Heart left ventricle (tissue), 16 donors: ENCODE data around the gene COA6. TPM values are rescaled to one million over a fixed set of nuclear protein-coding genes. Genes with fewer than 3 reads are reported as not detected.

Experiments
- ATAC-seq, 4 donors: fragments of 200-7000 bp; cut with Tn5 transposase; one replicate each; pipeline ENCODE4 v1.9.1; 2020 to 2022; ENCODE audit warnings: moderate library complexity in 4 of 4, mild to moderate bottlenecking in 3 of 4, moderate number of reproducible peaks in 1 of 4
- DNase-seq, 5 donors: peaks; one replicate each; pipeline ENCODE4 v3.0.0-alpha.2; 2020
- H3K27ac ChIP-seq, 12 donors: fragments of 200-600 bp; sonication (generic) in 4 of 12; one replicate each; pipeline versions ENCODE4 v1.5.0 to v1.8.0; 2016 to 2022; ENCODE audit warnings: mild to moderate bottlenecking in 2 of 12
- H3K27me3 ChIP-seq, 9 donors: fragments of 200-600 bp; sonication (generic) in 2 of 9; one replicate each; pipeline versions ENCODE4 v1.5.1 to v1.8.0; 2016 to 2022; ENCODE audit warnings: mild to moderate bottlenecking in 3 of 9
- H3K36me3 ChIP-seq, 9 donors: fragments of 200-600 bp; sonication (generic) in 2 of 9; one replicate each; pipeline versions ENCODE4 v1.5.0 to v1.8.0; 2018 to 2022; ENCODE audit warnings: mild to moderate bottlenecking in 2 of 9
- H3K4me1 ChIP-seq, 12 donors: fragments of 200-600 bp; sonication (generic) in 4 of 12; one replicate each; pipeline versions ENCODE4 v1.5.0 to v1.8.0; 2016 to 2022; ENCODE audit warnings: mild to moderate bottlenecking in 3 of 12
- H3K4me3 ChIP-seq, 12 donors: fragments of 200-600 bp; sonication (generic) in 4 of 12; one replicate each; pipeline versions ENCODE4 v1.5.0 to v1.8.0; 2017 to 2022; ENCODE audit warnings: mild to moderate bottlenecking in 9 of 12, moderate library complexity in 4 of 12
- H3K9me3 ChIP-seq, 12 donors: fragments of 200-600 bp; sonication (generic) in 4 of 12; one replicate each; pipeline versions ENCODE4 v1.5.0 to v1.8.0; 2016 to 2022; ENCODE audit warnings: mild to moderate bottlenecking in 1 of 12
- CTCF ChIP-seq, 12 donors: fragments of 200-600 bp; sonication (generic) in 4 of 12; IDR thresholded peaks; one replicate each; pipeline versions ENCODE4 v1.5.0 to v1.8.0; 2018 to 2022; ENCODE audit warnings: antibody characterized with exemption in 12 of 12, mild to moderate bottlenecking in 5 of 12
- POLR2A ChIP-seq, 2 donors: fragments of 450-650 bp; IDR thresholded peaks; one replicate each; pipeline ENCODE4 v1.6.1; 2017; ENCODE audit warnings: antibody characterized with exemption in 2 of 2, mild to moderate bottlenecking in 2 of 2, moderate library complexity in 2 of 2
- WGBS, 4 donors: extraction: QIAGEN DNeasy Blood & Tissue Kit in 2 of 4; methylation state at CpG; one replicate each; pipeline versions ENCODE4 v1.1.5 to v1.1.7; 2013 to 2018; 5-methylcytosine and 5-hydroxymethylcytosine counted together
- intact Hi-C, 10 donors: fragments of 100-400 bp; cut with DNase I; formaldehyde crosslinking; loops; one replicate each; pipeline versions ENCODE4 v1.11.1 to v1.14.2; 2022
- polyA plus RNA-seq, 2 donors: library from polyadenylated mRNA; stranded (reverse); fragments of 200-250 nt; gene quantifications; one replicate each; pipeline ENCODE4 v1.2.3, GENCODE V29; 2013
- total RNA-seq, 9 donors: library from RNA; depleted of rRNA in 2 of 9; stranded (reverse); fragments of >200 nt in 2 of 9; fragmentation: NEBNext Ultra II Directional in 3 of 9; extraction: Animal tissue kit (Norgen Biotek cat#: 25700) in 3 of 9; gene quantifications; one replicate each; pipeline versions ENCODE4 v1.1.0 to v1.2.4, GENCODE V29; 2016 to 2023
- donor health status: ischemic (EF 13 %, LVEDD 7.1; RV severe dilation, severe dysfunction).
- donor health status: healthy with polysubstance abuse.
- donor health status: DM: no; HTN: yes; CAD: no.
- donor health status: DM: no; HTN: no; CAD: no.
- donor health status: ischemic (EF 25% LVEDD 6.9; RV normal size, moderate dysfunction).
- donor health status: ischemic (EF 25% LVEDD 5.7; RV mildly dilated, moderate dysfunction).
- donor health status: healthy.
- donor health status: DM: yes; HTN: yes; CAD: no.
- donor health status: ischemic (EF 35%, LVEDD 5.7; RV mildly dilated, moderate dysfunction).
- donor health status: nonischemic (EF 11% LVEDD 7.7; RV severe dilation, severe dysfunction).
- donor health status: DM: yes; HTN: yes; CAD: no.
- donor health status: PGD.
- donor health status: ischemic (EF 29% LVEDD 5.4; RV normal size, mild dysfunction).
- donor health status: nonischemic (EF 23%, LVEDD 6.1; RV moderate dilation, normal function).

COA6 gene
- total and polyA plus RNA-seq, 11 donors, result 25.5 to 133 (median 33.3) TPM

GRCh38 chr1:234406871-234407270 is 33.6 kb downstream of the COA6 start:
- H3K4me3 ChIP-seq, result no peak overlapping the region
- no peak for DNase-seq
- H3K27me3 ChIP-seq, result no peaks in the 10 kb centered on the region
- ATAC-seq, result no peak
- 57 to 73% (median 68%) methylated on average over 4 of the region's 4 CpGs for WGBS, 4 donors
- H3K27ac ChIP-seq, result no peak overlapping the region
- no peak for TF ChIP-seq POLR2A (IDR thresholded peaks at IDR 0.05)
- no peak for TF ChIP-seq CTCF (IDR thresholded peaks at IDR 0.05)
- intact Hi-C loops, result no loop called here
- peaks cover 0 to 9% (median 0%) of the 10 kb centered on the region in 12 donors for H3K4me1 ChIP-seq
- no peaks in the 10 kb centered on the region for H3K9me3 ChIP-seq
- H3K36me3 ChIP-seq, result peaks cover 0 to 46% (median 20%) of the 10 kb centered on the region in 9 donors

GRCh38 chr1:234408757-234409156 is 35.5 kb downstream of the COA6 start:
- WGBS, 4 donors, result 93 to 97% (median 94%) methylated on average over 9 of the region's 9 CpGs
- H3K36me3 ChIP-seq, result peaks cover 0 to 58% (median 32%) of the 10 kb centered on the region in 9 donors
- H3K27ac ChIP-seq, result no peak overlapping the region
- TF ChIP-seq CTCF (IDR thresholded peaks at IDR 0.05) (no peak), POLR2A (IDR thresholded peaks at IDR 0.05) (no peak)
- intact Hi-C loops, result no loop called here
- H3K27me3 ChIP-seq, result no peaks in the 10 kb centered on the region
- H3K9me3 ChIP-seq, result no peaks in the 10 kb centered on the region
- ATAC-seq, result no peak
- DNase-seq, result no peak
- H3K4me1 ChIP-seq, result peaks cover 0 to 9% (median 0%) of the 10 kb centered on the region in 12 donors
- H3K4me3 ChIP-seq, result no peak overlapping the region

GRCh38 chr1:234409328-234409727 is 36.1 kb downstream of the COA6 start:
- WGBS, 4 donors, result 83 to 87% (median 86%) methylated on average over 5 of the region's 5 CpGs
- Histone ChIP-seq H3K27ac (no peak overlapping the region), H3K36me3 (peaks cover 0 to 64% (median 35%) of the 10 kb centered on the region in 9 donors), H3K27me3 (no peaks in the 10 kb centered on the region), H3K4me3 (no peak overlapping the region), H3K4me1 (peaks cover 0 to 9% (median 0%) of the 10 kb centered on the region in 12 donors), H3K9me3 (no peaks in the 10 kb centered on the region)
- no peak for DNase-seq
- no peak for ATAC-seq
- no peak for TF ChIP-seq POLR2A (IDR thresholded peaks at IDR 0.05)
- TF ChIP-seq CTCF (IDR thresholded peaks at IDR 0.05), result no peak
- intact Hi-C loops, result no loop called here

- 90 to 93% (median 91%) methylated on average over 11 of the region's 11 CpGs for WGBS, 4 donors
- H3K4me3 ChIP-seq, result no peak overlapping the region
- no peaks in the 10 kb centered on the region for H3K9me3 ChIP-seq
- H3K27me3 ChIP-seq, result no peaks in the 10 kb centered on the region
- DNase-seq, result no peak
- H3K27ac ChIP-seq, result no peak overlapping the region
- no peak for ATAC-seq
- TF ChIP-seq CTCF (IDR thresholded peaks at IDR 0.05) (no peak), POLR2A (IDR thresholded peaks at IDR 0.05) (no peak)
- H3K4me1 ChIP-seq, result no peaks in the 10 kb centered on the region
- peaks cover 0 to 84% (median 57%) of the 10 kb centered on the region in 9 donors for H3K36me3 ChIP-seq
- intact Hi-C loops, result no loop called here
These were observed 39.6 kb downstream of the COA6 start for GRCh38 chr1:234412830-234413229.
